Smooth muscle cell (in vitro differentiated cells): ENCODE measurements around the gene MED12L. TPM values are rescaled to one million over a fixed set of nuclear protein-coding genes. Genes with fewer than 3 reads are reported as not detected.

Source experiments
- DNase-seq: peaks from one replicate; lab custom pipeline; 2025; ENCODE audit not compliant: unreplicated experiment; lab: John Stamatoyannopoulos, UW
- H2AFZ ChIP-seq: fragments of 200-600 bp; sonication (generic); 2 replicates; pipeline ENCODE4 v1.6.0; 2016; ENCODE audit warnings: antibody characterized with exemption, low read depth, mild to moderate bottlenecking
- H3F3A ChIP-seq: fragments of 200-600 bp; sonication (generic); 2 replicates; pipeline ENCODE4 v1.6.0; 2017; ENCODE audit warnings: antibody characterized with exemption, low read depth
- H3K27ac ChIP-seq: fragments of 200-600 bp; sonication (generic); 2 replicates; pipeline ENCODE4 v1.5.1; 2016; ENCODE audit warnings: low read depth, mild to moderate bottlenecking
- H3K27me3 ChIP-seq: fragments of 200-600 bp; sonication (generic); 2 replicates; pipeline ENCODE4 v1.6.1; 2016; ENCODE audit warnings: low read depth, mild to moderate bottlenecking
- H3K36me3 ChIP-seq: fragments of 200-600 bp; sonication (generic); 2 replicates; pipeline ENCODE4 v1.5.1; 2016; ENCODE audit warnings: low read depth
- H3K4me1 ChIP-seq: fragments of 200-600 bp; sonication (generic); 2 replicates; pipeline ENCODE4 v1.5.1; 2016; ENCODE audit warnings: low read depth
- H3K4me2 ChIP-seq: fragments of 200-600 bp; sonication (generic); 2 replicates; pipeline ENCODE4 v1.6.0; 2016; ENCODE audit warnings: mild to moderate bottlenecking
- H3K4me3 ChIP-seq: fragments of 200-600 bp; sonication (generic); 2 replicates; pipeline ENCODE4 v1.5.1; 2016; ENCODE audit warnings: mild to moderate bottlenecking
- H3K79me2 ChIP-seq: fragments of 200-600 bp; sonication (generic); 2 replicates; pipeline ENCODE4 v1.6.0; 2016; ENCODE audit warnings: low read depth, mild to moderate bottlenecking
- H3K9ac ChIP-seq: fragments of 200-600 bp; sonication (generic); 2 replicates; pipeline ENCODE4 v1.6.0; 2016; ENCODE audit warnings: low read depth
- H3K9me3 ChIP-seq: fragments of 200-600 bp; sonication (generic); replicated peaks from 2 replicates; pipeline ENCODE4 v1.5.1; 2016; ENCODE audit warnings: low read depth
- H4K20me1 ChIP-seq: fragments of 200-600 bp; sonication (generic); 2 replicates; pipeline ENCODE4 v1.6.0; 2016; ENCODE audit warnings: low read depth
- CTCF ChIP-seq: fragments of 200-600 bp; sonication (generic); IDR thresholded peaks from 2 replicates; pipeline ENCODE4 v1.5.1; 2017; ENCODE audit warnings: borderline replicate concordance, mild to moderate bottlenecking, antibody characterized with exemption; ENCODE audit not compliant: insufficient read depth, poor library complexity, severe bottlenecking
- WGBS: methylation state at CpG from one replicate; pipeline ENCODE4 v1.1.7; 2016; ENCODE audit warnings: low lambda C conversion rate; 5-methylcytosine and 5-hydroxymethylcytosine counted together
- polyA plus RNA-seq: library from polyadenylated mRNA; unstranded; fragments of >200 nt; fragmentation: Nextera tagmentation; extraction: Ambion mirVana; gene quantifications from 2 replicates; pipeline ENCODE4 v1.2.1, GENCODE V29; 2016
- total RNA-seq: library from RNA; depleted of rRNA; stranded (reverse); fragments of >200 nt; gene quantifications from 2 replicates; pipeline ENCODE4 v1.2.3, GENCODE V29; 2014

MED12L gene
- total and polyA plus RNA-seq, 2 experiments from 2014 or later: 0.26 to 1.5 TPM

- Histone ChIP-seq H3K4me3 (peak overlapping the region; percentile 43), H3K4me2 (peak overlapping the region; percentile 69), H3K4me1 (peaks cover 30% of the 10 kb centered on the region), H4K20me1 (no peaks in the 10 kb centered on the region), H3K27ac (peak overlapping the region; percentile 97), H3K27me3 (no peaks in the 10 kb centered on the region), H3K9me3 (no peaks in the 10 kb centered on the region), H3K9ac (no peak overlapping the region), H3K79me2 (no peaks in the 10 kb centered on the region), H3K36me3 (no peaks in the 10 kb centered on the region), H2AFZ (no peak overlapping the region), H3F3A (peaks cover 9% of the 10 kb centered on the region)
- no peak for DNase-seq
- WGBS: 93% methylated on average over 2 of the region's 2 CpGs
- TF ChIP-seq CTCF: no peak
These were observed 228.7 kb downstream of the MED12L start for GRCh38 chr3:151314137-151314536.

- H4K20me1 ChIP-seq: no peaks in the 10 kb centered on the region
- H3K27me3 ChIP-seq: no peaks in the 10 kb centered on the region
- DNase-seq: no peak
- H3K4me3 ChIP-seq: peak overlapping the region; percentile 43
- H3K9ac ChIP-seq: peak overlapping the region; percentile 93
- peak overlapping the region; percentile 97 for H3K27ac ChIP-seq
- H3K79me2 ChIP-seq: no peaks in the 10 kb centered on the region
- H2AFZ ChIP-seq: no peak overlapping the region
- no peak for TF ChIP-seq CTCF
- peaks cover 9% of the 10 kb centered on the region for H3F3A ChIP-seq
- no peaks in the 10 kb centered on the region for H3K9me3 ChIP-seq
- peaks cover 30% of the 10 kb centered on the region for H3K4me1 ChIP-seq
- no peaks in the 10 kb centered on the region for H3K36me3 ChIP-seq
- WGBS: 82% methylated on average over 5 of the region's 5 CpGs
- H3K4me2 ChIP-seq: peak overlapping the region; percentile 69
These were observed 229.1 kb downstream of the MED12L start for GRCh38 chr3:151314593-151314992.

- peak overlapping the region; percentile 69 for H3K4me2 ChIP-seq
- peaks cover 30% of the 10 kb centered on the region for H3K4me1 ChIP-seq
- no peaks in the 10 kb centered on the region for H3K79me2 ChIP-seq
- H3K27me3 ChIP-seq: no peaks in the 10 kb centered on the region
- peaks cover 9% of the 10 kb centered on the region for H3F3A ChIP-seq
- WGBS: 10% methylated on average over 2 of the region's 2 CpGs
- no peak overlapping the region for H2AFZ ChIP-seq
- H3K9ac ChIP-seq: peak overlapping the region; percentile 93
- H3K27ac ChIP-seq: peak overlapping the region; percentile 97
- H4K20me1 ChIP-seq: no peaks in the 10 kb centered on the region
- H3K9me3 ChIP-seq: no peaks in the 10 kb centered on the region
- TF ChIP-seq CTCF: no peak
- no peak for DNase-seq
- peak overlapping the region; percentile 43 for H3K4me3 ChIP-seq
- no peaks in the 10 kb centered on the region for H3K36me3 ChIP-seq
These were observed 229.7 kb downstream of the MED12L start for GRCh38 chr3:151315136-151315535.

GRCh38 chr3:151315846-151316245 lies 230.4 kb downstream of the MED12L start:
- no peak for TF ChIP-seq CTCF
- 88% methylated on average over 2 of the region's 2 CpGs for WGBS

More at GRCh38 chr3:151315846-151316245, 230.4 kb downstream of the MED12L start:
- H3K79me2 ChIP-seq: no peaks in the 10 kb centered on the region
- H3K36me3 ChIP-seq: no peaks in the 10 kb centered on the region
- peak overlapping the region; percentile 43 for H3K4me3 ChIP-seq
- peak overlapping the region; percentile 69 for H3K4me2 ChIP-seq
- peaks cover 30% of the 10 kb centered on the region for H3K4me1 ChIP-seq
- H3K27ac ChIP-seq: peak overlapping the region; percentile 97
- H2AFZ ChIP-seq: no peak overlapping the region
- no peaks in the 10 kb centered on the region for H4K20me1 ChIP-seq
- no peaks in the 10 kb centered on the region for H3K9me3 ChIP-seq
- DNase-seq: no peak
- peak overlapping the region; percentile 93 for H3K9ac ChIP-seq
- H3K27me3 ChIP-seq: no peaks in the 10 kb centered on the region
- peaks cover 9% of the 10 kb centered on the region for H3F3A ChIP-seq
